OCI-LY7 (cell line): ENCODE measurements around the gene ATG9A. TPM values are rescaled to one million over a fixed set of nuclear protein-coding genes. Genes with fewer than 3 reads are reported as not detected.

ENCODE experiments used
- BruUV-seq: library from RNA; stranded (reverse); fragments of 400-500 nt; replicated peaks from 2 replicates; lab custom pipeline; 2021; lab: Mats Ljungman, UMichigan
- CTCF ChIA-PET: fragments of 300-600 bp; sonication (Branson Sonifier 250); formaldehyde crosslinking; loops from one replicate; lab custom pipeline; 2022; ENCODE audit warnings: antibody characterized with exemption; ENCODE audit not compliant: unreplicated experiment; lab: Charles Lee
- POLR2A ChIA-PET: fragments of 300-600 bp; sonication (Branson Sonifier 250); formaldehyde crosslinking; loops from one replicate; lab custom pipeline; 2022; ENCODE audit warnings: antibody characterized with exemption; lab: Charles Lee
- DNase-seq: peaks from one replicate; pipeline ENCODE4 v3.0.0-alpha.2; 2015; ENCODE audit warnings: low spot score
- H2AFZ ChIP-seq: fragments of 200-600 bp; sonication (generic), shearing (Covaris generic); 2 replicates; pipeline ENCODE4 v1.6.1; 2014; ENCODE audit warnings: mild to moderate bottlenecking, antibody characterized with exemption, low read length, moderate library complexity
- H3K27ac ChIP-seq: fragments of 200-600 bp; sonication (generic); 2 replicates; pipeline ENCODE4 v1.5.1; 2014; ENCODE audit warnings: mixed run types, low read depth, mild to moderate bottlenecking, moderate library complexity, low read length, inconsistent platforms; ENCODE audit not compliant: poor library complexity, severe bottlenecking
- H3K36me3 ChIP-seq: fragments of 200-600 bp; sonication (generic); 2 replicates; pipeline ENCODE4 v1.6.1; 2014; ENCODE audit warnings: mild to moderate bottlenecking, antibody characterized with exemption, low read length, moderate library complexity, mixed read lengths; ENCODE audit not compliant: insufficient read depth
- H3K4me1 ChIP-seq: fragments of 200-600 bp; sonication (generic); 2 replicates; pipeline ENCODE4 v1.5.1; 2014; ENCODE audit warnings: mild to moderate bottlenecking, low read length; ENCODE audit not compliant: insufficient read depth, poor library complexity, severe bottlenecking
- H3K4me2 ChIP-seq: fragments of 200-600 bp; sonication (generic); 2 replicates; pipeline ENCODE4 v1.6.1; 2014; ENCODE audit warnings: mild to moderate bottlenecking, low read length
- H3K4me3 ChIP-seq: fragments of 200-600 bp; sonication (generic); 2 replicates; pipeline ENCODE4 v1.5.1; 2014; ENCODE audit warnings: mild to moderate bottlenecking, low read depth, low read length; ENCODE audit not compliant: poor library complexity, severe bottlenecking
- H3K79me2 ChIP-seq: fragments of 200-600 bp; sonication (generic); 2 replicates; pipeline ENCODE4 v1.6.1; 2016; ENCODE audit warnings: low read depth, mild to moderate bottlenecking, low read length, moderate library complexity, mixed read lengths; ENCODE audit not compliant: insufficient read depth
- H3K9me2 ChIP-seq: fragments of 200-600 bp; sonication (generic); 2 replicates; pipeline ENCODE4 v1.6.1; 2016; ENCODE audit warnings: mild to moderate bottlenecking, low read length, mixed read lengths; ENCODE audit not compliant: insufficient read depth
- H3K9me3 ChIP-seq: fragments of 200-600 bp; sonication (generic); 2 replicates; pipeline ENCODE4 v1.6.1; 2014; ENCODE audit warnings: mild to moderate bottlenecking, mixed run types, low read length, mixed read lengths
- H4K20me1 ChIP-seq: fragments of 200-600 bp; sonication (generic); 2 replicates; pipeline ENCODE4 v1.6.1; 2014; ENCODE audit warnings: mild to moderate bottlenecking, antibody characterized with exemption, low read length, moderate library complexity, mixed read lengths; ENCODE audit not compliant: insufficient read depth
- EZH2phosphoT487 ChIP-seq: fragments of 200-600 bp; sonication (generic); IDR thresholded peaks from 2 replicates; pipeline ENCODE4 v1.6.1; 2018; ENCODE audit warnings: low read depth, borderline replicate concordance, mild to moderate bottlenecking, mixed run types, antibody characterized with exemption, low read length, moderate library complexity, mixed read lengths
- intact Hi-C: fragments of 100-400 bp; cut with micrococcal nuclease; formaldehyde crosslinking; loops from one replicate; pipeline ENCODE4 v1.10.0; 2022; ENCODE audit not compliant: unreplicated experiment
- total RNA-seq, 2 experiments: library from RNA; depleted of rRNA in 1 of 2; stranded (reverse); fragments of >200 nt in 1 of 2; shearing (Covaris generic) in 1 of 2; gene quantifications; 2 replicates each; pipeline ENCODE4 v1.2.3, GENCODE V29; 2014 to 2022
- TF ChIP-seq, protein P1 (sequence below): fragments of 200-600 bp; sonication (generic); conservative IDR thresholded peaks from 2 replicates; pipeline ENCODE4 v1.5.1; 2014; ENCODE audit warnings: mild to moderate bottlenecking, antibody characterized with exemption, low read length, moderate library complexity, mixed read lengths

Gene ATG9A
- total RNA-seq, 2 experiments from 2014 or later = 22.2 to 23.4 TPM

DNA sequence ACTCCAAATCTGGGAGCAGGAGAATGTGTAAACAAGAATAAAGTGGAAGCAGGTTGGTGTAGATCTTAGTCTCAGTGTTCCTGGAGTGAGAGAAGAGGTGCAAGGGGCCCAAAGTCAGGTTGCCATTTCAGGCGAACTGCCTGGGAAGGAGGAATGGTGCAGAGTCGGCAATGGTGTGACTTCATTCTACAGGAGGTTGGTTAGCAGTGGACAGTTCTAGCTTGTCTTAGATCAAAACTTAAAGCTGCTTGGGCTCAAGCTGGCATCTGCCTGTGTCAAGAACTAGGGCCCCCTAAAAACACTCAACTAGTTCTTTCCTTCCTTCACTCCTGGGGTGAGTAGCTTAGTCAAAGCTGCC lies 19.4 kb upstream of the ATG9A start:
- TF ChIP-seq, protein P1, sequence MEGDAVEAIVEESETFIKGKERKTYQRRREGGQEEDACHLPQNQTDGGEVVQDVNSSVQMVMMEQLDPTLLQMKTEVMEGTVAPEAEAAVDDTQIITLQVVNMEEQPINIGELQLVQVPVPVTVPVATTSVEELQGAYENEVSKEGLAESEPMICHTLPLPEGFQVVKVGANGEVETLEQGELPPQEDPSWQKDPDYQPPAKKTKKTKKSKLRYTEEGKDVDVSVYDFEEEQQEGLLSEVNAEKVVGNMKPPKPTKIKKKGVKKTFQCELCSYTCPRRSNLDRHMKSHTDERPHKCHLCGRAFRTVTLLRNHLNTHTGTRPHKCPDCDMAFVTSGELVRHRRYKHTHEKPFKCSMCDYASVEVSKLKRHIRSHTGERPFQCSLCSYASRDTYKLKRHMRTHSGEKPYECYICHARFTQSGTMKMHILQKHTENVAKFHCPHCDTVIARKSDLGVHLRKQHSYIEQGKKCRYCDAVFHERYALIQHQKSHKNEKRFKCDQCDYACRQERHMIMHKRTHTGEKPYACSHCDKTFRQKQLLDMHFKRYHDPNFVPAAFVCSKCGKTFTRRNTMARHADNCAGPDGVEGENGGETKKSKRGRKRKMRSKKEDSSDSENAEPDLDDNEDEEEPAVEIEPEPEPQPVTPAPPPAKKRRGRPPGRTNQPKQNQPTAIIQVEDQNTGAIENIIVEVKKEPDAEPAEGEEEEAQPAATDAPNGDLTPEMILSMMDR = no peak
- Histone ChIP-seq H3K9me2 (no peaks in the 10 kb centered on the region), H3K4me2 (peak overlapping the region; percentile 93), H3K9me3 (no peaks in the 10 kb centered on the region), H3K4me3 (peak overlapping the region; percentile 84), H3K4me1 (peaks cover 76% of the 10 kb centered on the region), H3K79me2 (peaks cover 59% of the 10 kb centered on the region), H3K36me3 (peaks cover 54% of the 10 kb centered on the region), H2AFZ (no peak overlapping the region), H3K27ac (peak overlapping the region; percentile 96), H4K20me1 (no peaks in the 10 kb centered on the region)
- CTCF ChIA-PET = interaction anchor here (0.7 to 3.3 kb wide), 4 partner anchors 16 to 90 kb away, joined by 4 to 13 read pairs (median 7); partner anchors contain the start of gene DNAJB2
- intact Hi-C loops = loop anchor here (1.0 kb wide), 4 partner anchors 20 to 89 kb away; partner anchors contain the start of genes ANKZF1, ATG9A, NHEJ1 and ZFAND2B
- DNase-seq = no peak
- POLR2A ChIA-PET = interaction anchor here (0.5 to 3.5 kb wide), 11 partner anchors 9 to 135 kb away, joined by 3 to 28 read pairs (median 9); partner anchors contain the start of genes ANKZF1, ATG9A, CNPPD1 and ZFAND2B
- no TSS peak for BruUV-seq

DNA sequence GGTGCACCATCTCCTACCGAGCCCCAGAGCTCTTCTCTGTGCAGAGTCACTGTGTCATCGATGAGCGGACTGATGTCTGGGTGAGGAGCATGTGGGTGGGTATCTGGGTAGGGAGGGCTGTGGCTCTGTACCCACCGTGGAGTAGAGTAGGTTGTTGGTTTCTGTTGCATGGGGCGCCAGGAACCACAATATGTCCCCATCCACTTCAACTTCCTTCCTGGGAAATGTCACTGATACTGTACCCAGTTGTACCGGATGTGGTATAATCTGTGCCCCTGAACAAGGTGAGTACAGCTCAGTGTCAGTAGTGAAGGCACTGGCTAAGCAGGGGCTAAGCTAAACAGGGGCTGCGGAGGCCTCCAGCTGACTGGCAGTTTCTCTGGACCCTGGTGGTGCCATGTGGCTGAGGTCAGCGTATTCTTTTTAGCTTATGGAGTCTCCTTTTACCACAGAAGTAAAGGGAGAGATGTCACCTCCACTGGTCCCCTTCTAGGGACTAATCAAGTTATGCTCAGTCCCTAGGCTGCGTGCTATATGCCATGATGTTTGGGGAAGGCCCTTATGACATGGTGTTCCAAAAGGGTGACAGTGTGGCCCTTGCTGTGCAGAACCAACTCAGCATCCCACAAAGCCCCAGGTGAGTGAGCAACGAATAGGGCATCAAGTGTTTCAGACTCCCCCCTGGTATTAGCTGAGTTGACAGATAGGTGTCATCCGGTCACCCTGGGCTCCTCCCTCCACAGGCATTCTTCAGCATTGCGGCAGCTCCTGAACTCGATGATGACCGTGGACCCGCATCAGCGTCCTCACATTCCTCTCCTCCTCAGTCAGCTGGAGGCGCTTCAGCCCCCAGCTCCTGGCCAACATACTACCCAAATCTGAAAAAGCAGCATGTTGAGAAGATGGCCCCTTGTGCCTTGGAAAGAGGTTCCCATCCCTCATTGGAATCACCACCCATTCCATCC lies 18.5 kb upstream of the ATG9A start:
- peak overlapping the region; percentile 93 for H3K4me2 ChIP-seq
- POLR2A ChIA-PET = interaction anchor here (0.5 to 3.5 kb wide), 8 partner anchors 8 to 136 kb away, joined by 3 to 28 read pairs (median 8); partner anchors contain the start of genes ANKZF1, ATG9A and ZFAND2B
- no peaks in the 10 kb centered on the region for H3K9me2 ChIP-seq
- H3K9me3 ChIP-seq = no peaks in the 10 kb centered on the region
- BruUV-seq = no TSS peak
- peaks cover 76% of the 10 kb centered on the region for H3K4me1 ChIP-seq
- no peak overlapping the region for H2AFZ ChIP-seq
- H3K27ac ChIP-seq = peak overlapping the region; percentile 96
- intact Hi-C loops = no loop called here
- H3K36me3 ChIP-seq = peaks cover 54% of the 10 kb centered on the region
- TF ChIP-seq, protein P1 = peak; percentile 40; the same call in 1 of the 2 replicates
- no peak for TF ChIP-seq EZH2phosphoT487
- no peaks in the 10 kb centered on the region for H4K20me1 ChIP-seq
- DNase-seq = peak; percentile 74
- peaks cover 52% of the 10 kb centered on the region for H3K79me2 ChIP-seq
- peak overlapping the region; percentile 84 for H3K4me3 ChIP-seq
- CTCF ChIA-PET = interaction anchor here (0.6 to 3.3 kb wide), 3 partner anchors 10 to 75 kb away, joined by 3 to 13 read pairs (median 3); no protein-coding TSS in a partner anchor
